GM21528 (cell line): ENCODE data around the gene CAPN5.
"Not testable (repeated sequence)": the region's sequence is repeated elsewhere in the genome, so short reads cannot be mapped to it uniquely, and the experiment has no call there.

Source experiments
- ATAC-seq: cut with Tn5 transposase; IDR thresholded peaks from one replicate; pipeline ENCODE4 v1.9.1; 2021; ENCODE audit warnings: mild to moderate bottlenecking, moderate library complexity; ENCODE audit not compliant: unreplicated experiment, low FRiP score

Gene CAPN5

GRCh38 chr11:77040889-77041288 lies 25.9 kb upstream of the CAPN5 start:
- no peak for ATAC-seq

GRCh38 chr11:77042111-77042726 lies 24.6 kb upstream of the CAPN5 start:
- ATAC-seq = no peak

- no peak for ATAC-seq
These were observed 22.4 kb upstream of the CAPN5 start for GRCh38 chr11:77044356-77044755.

- ATAC-seq = no peak
These were observed 21.9 kb upstream of the CAPN5 start for GRCh38 chr11:77044886-77045285.

GRCh38 chr11:77046060-77046501 lies 20.7 kb upstream of the CAPN5 start:
- no peak for ATAC-seq

GRCh38 chr11:77047007-77047927 lies 19.5 kb upstream of the CAPN5 start:
- peak; percentile 72 for ATAC-seq

GRCh38 chr11:77047928-77048446 lies 18.8 kb upstream of the CAPN5 start:
- ATAC-seq = not testable (repeated sequence)

- ATAC-seq = no peak
These were observed 17.7 kb upstream of the CAPN5 start for GRCh38 chr11:77049026-77049425.

- no peak for ATAC-seq
These were observed 15.3 kb upstream of the CAPN5 start for GRCh38 chr11:77051511-77051910.

GRCh38 chr11:77052518-77052917 lies 14.3 kb upstream of the CAPN5 start:
- ATAC-seq = no peak

GRCh38 chr11:77053217-77054015 lies 13.4 kb upstream of the CAPN5 start:
- ATAC-seq = no peak

- no peak for ATAC-seq
These were observed 12.7 kb upstream of the CAPN5 start for GRCh38 chr11:77054084-77054483.

GRCh38 chr11:77055101-77055561 lies 11.6 kb upstream of the CAPN5 start:
- ATAC-seq = no peak

GRCh38 chr11:77055913-77056312 lies 10.9 kb upstream of the CAPN5 start:
- no peak for ATAC-seq

- ATAC-seq = no peak
These were observed 9.9 kb upstream of the CAPN5 start for GRCh38 chr11:77056814-77057402.

- no peak for ATAC-seq
These were observed 8.8 kb upstream of the CAPN5 start for GRCh38 chr11:77057938-77058474.

- ATAC-seq = no peak
These were observed 7.9 kb upstream of the CAPN5 start for GRCh38 chr11:77058900-77059299.

GRCh38 chr11:77059806-77060205 lies 7.0 kb upstream of the CAPN5 start:
- no peak for ATAC-seq

GRCh38 chr11:77060234-77060633 lies 6.5 kb upstream of the CAPN5 start:
- ATAC-seq = no peak

GRCh38 chr11:77061258-77061657 lies 5.5 kb upstream of the CAPN5 start:
- not testable (repeated sequence) for ATAC-seq
